ENCODE data around the gene RIT1. TPM values are rescaled to one million over a fixed set of nuclear protein-coding genes. Genes with fewer than 3 reads are reported as not detected.

RIT1 gene
- total and polyA plus RNA-seq, 2 of the 8 experiments (the other 6 are each of a cell fraction or from before 2014, with no cell fraction given): 25.3 to 26.8 TPM

- Histone ChIP-seq H3K4me2 (ENCODE audit: insufficient read depth in 1 of 2, low read depth in 2 of 2, low read length in 2 of 2) (no peak overlapping the region), H3K23ac (ENCODE audit: insufficient read length) (no peak overlapping the region), H2AK5ac (ENCODE audit: low read depth, low read length) (no peak overlapping the region), H4K20me1 (replicated peaks in 1 of 2; ENCODE audit: control insufficient read depth in 1 of 2, insufficient read depth in 2 of 2, low read length in 2 of 2) (peaks cover 0 to 5% of the 10 kb centered on the region in 2 experiments), H2BK15ac (ENCODE audit: low read length) (no peak overlapping the region), H3K79me2 (ENCODE audit: control insufficient read depth in 1 of 2, insufficient read depth in 2 of 2, low read length in 2 of 2) (no peaks in the 10 kb centered on the region), H4K8ac (ENCODE audit: extremely low read depth, insufficient read depth, low read length) (no peak overlapping the region), H3K9ac (replicated peaks in 1 of 4; ENCODE audit: extremely low read depth in 1 of 4, low read depth in 3 of 4, low read length in 3 of 4) (no peak overlapping the region), H3K4me3 (ENCODE audit: extremely low read depth in 1 of 4, insufficient read depth in 2 of 4, low read depth in 3 of 4, low read length in 4 of 4) (no peak overlapping the region), H3K18ac (ENCODE audit: extremely low read depth, low read length) (no peak overlapping the region), H3K36me3 (ENCODE audit: control insufficient read depth in 2 of 4, insufficient read depth in 4 of 4, low read length in 3 of 4) (peaks cover 26 to 63% (median 42%) of the 10 kb centered on the region in 4 experiments), H2AFZ (ENCODE audit: low read length) (no peak overlapping the region), H2BK120ac (replicated peaks; ENCODE audit: low read depth, low read length) (no peak overlapping the region), H3K79me1 (ENCODE audit: low read depth, low read length) (no peaks in the 10 kb centered on the region), H4K5ac (ENCODE audit: insufficient read length, low read depth, low read length) (no peak overlapping the region), H3K4ac (replicated peaks; ENCODE audit: insufficient read length, low read depth, low read length) (no peak overlapping the region), H3K23me2 (ENCODE audit: low read depth, low read length) (no peaks in the 10 kb centered on the region), H3K27me3 (replicated peaks in 1 of 4; ENCODE audit: control insufficient read depth in 3 of 4, extremely low read depth in 1 of 4, insufficient read depth in 3 of 4, low read length in 3 of 4) (no peaks in the 10 kb centered on the region), H3K14ac (ENCODE audit: insufficient read length) (no peak overlapping the region), H2BK20ac (ENCODE audit: low read length) (no peak overlapping the region), H3K9me3 (ENCODE audit: insufficient read depth in 2 of 2, low read depth in 1 of 2, low read length in 1 of 2) (no peaks in the 10 kb centered on the region), H2BK12ac (ENCODE audit: low read depth, low read length) (no peak overlapping the region), H3K56ac (replicated peaks; ENCODE audit: insufficient read length, low read depth, low read length) (no peak overlapping the region), H3K4me1 (replicated peaks in 1 of 4; ENCODE audit: control insufficient read depth in 3 of 4, insufficient read depth in 4 of 4, low read length in 3 of 4) (peaks cover 0 to 8% (median 4%) of the 10 kb centered on the region in 4 experiments; a peak in 4 of 7 replicates), H4K91ac (replicated peaks; ENCODE audit: insufficient read length, low read length) (no peak overlapping the region), H2BK5ac (ENCODE audit: low read depth, low read length) (no peak overlapping the region), H3K27ac (ENCODE audit: low read depth, low read length) (no peak overlapping the region)
- 95% methylated on average over 4 of the region's 8 CpGs; no CpG with 5 or more reads in 1 of the 2 experiments for WGBS, 2 experiments (ENCODE audit: extremely low coverage in 1 of 2, insufficient coverage in 1 of 2, insufficient read length in 1 of 2, insufficient replicate concordance in 2 of 2, low coverage in 1 of 2, low lambda C conversion rate in 2 of 2, missing lambda C conversion rate in 1 of 2)
- TF ChIP-seq CBX8 (IDR thresholded peaks at IDR 0.05; ENCODE audit: borderline replicate concordance, low read depth, low read length) (no peak), CTCF (IDR thresholded peaks at IDR 0.05; ENCODE audit: control extremely low read depth in 1 of 3, insufficient read depth in 1 of 3, low read depth in 1 of 3, low read length in 3 of 3) (no peak), CTBP2 (IDR thresholded peaks at IDR 0.05; ENCODE audit: borderline replicate concordance, insufficient read depth, insufficient read length, low read length) (no peak), RXRA (IDR thresholded peaks at IDR 0.05; ENCODE audit: insufficient read depth, low read depth, low read length) (no peak), KDM1A (IDR thresholded peaks at IDR 0.05; ENCODE audit: borderline replicate concordance, low read length) (no peak)
- ChIA-PET POLR2A (ENCODE audit: partially characterized antibody) (interaction anchor here (0.6 to 1.7 kb wide), 7 partner anchors 10 to 223 kb away, joined by 3 to 4 read pairs (median 3); partner anchors contain the start of gene ARHGEF2), CTCF (ENCODE audit: partially characterized antibody) (interaction anchor here (0.8 to 3.0 kb wide), 6 partner anchors 10 to 118 kb away, joined by 4 to 17 read pairs (median 8); partner anchors contain the start of gene ARHGEF2)
- no peak for DNase-seq (ENCODE audit: low read depth in 1 of 2, low spot score in 2 of 2)
- FAIRE-seq: no peak
These were observed 36.6 kb upstream of the RIT1 start for GRCh38 chr1:155947741-155948140.
